Neuron (in vitro differentiated cells): ENCODE measurements around the gene CCDC97.
A peak's percentile ranks its signal among the peaks of the same experiment; 100 is the strongest.
"Not testable (repeated sequence)": the region's sequence is repeated elsewhere in the genome, so short reads cannot be mapped to it uniquely, and the experiment has no call there.

Experiments used
- H2AFZ ChIP-seq: one replicate; pipeline ENCODE4 v1.6.1; 2013; ENCODE audit warnings: low read depth, mild to moderate bottlenecking, inconsistent platforms, low read length, moderate library complexity
- H3K27me3 ChIP-seq: one replicate; pipeline ENCODE4 v1.6.1; 2013; ENCODE audit warnings: low read length; ENCODE audit not compliant: insufficient read depth
- H3K36me3 ChIP-seq: one replicate; pipeline ENCODE4 v1.6.1; 2013; ENCODE audit warnings: low read length; ENCODE audit not compliant: insufficient read depth
- H3K4me1 ChIP-seq: one replicate; pipeline ENCODE4 v1.6.1; 2013; ENCODE audit warnings: low read length; ENCODE audit not compliant: insufficient read depth
- H3K4me3 ChIP-seq: 2 replicates; pipeline ENCODE4 v1.5.1; 2013; ENCODE audit warnings: mild to moderate bottlenecking, low read length, moderate library complexity
- H3K9me3 ChIP-seq: one replicate; pipeline ENCODE4 v1.6.1; 2013; ENCODE audit warnings: low read length

Gene CCDC97

DNA sequence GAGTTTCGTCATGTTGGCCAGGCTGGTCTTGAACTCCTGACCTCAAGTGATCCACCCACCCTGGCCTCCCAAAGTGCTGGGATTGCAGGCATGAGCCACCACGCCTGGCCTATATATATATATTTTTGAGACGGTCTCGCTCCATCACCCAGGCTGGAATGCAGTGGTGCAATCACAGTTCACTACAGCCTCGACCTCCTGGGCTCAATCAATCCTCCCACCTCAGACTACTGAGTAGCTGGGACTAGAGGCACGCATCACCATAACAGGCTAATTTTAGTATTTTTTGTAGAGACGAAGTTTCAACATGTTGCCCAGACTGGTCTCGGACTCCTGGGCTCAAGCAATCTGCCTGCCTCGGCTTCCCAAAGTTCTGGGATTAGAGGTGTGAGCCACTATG, 36.9 kb downstream of the CCDC97 start:
- H3K36me3 ChIP-seq: not testable (repeated sequence)

GRCh38 chr19:41350735-41351338, 40.9 kb downstream of the CCDC97 start:
- peaks cover 4% of the 10 kb centered on the region for H3K36me3 ChIP-seq
- H3K27me3 ChIP-seq: peaks cover 20% of the 10 kb centered on the region
- H3K4me1 ChIP-seq: peaks cover 24% of the 10 kb centered on the region
- H3K9me3 ChIP-seq: no peaks in the 10 kb centered on the region
- peak overlapping the region; percentile 53 for H3K4me3 ChIP-seq
- H2AFZ ChIP-seq: peak overlapping the region; percentile 73

More for the DNA sequence above, 36.9 kb downstream of the CCDC97 start:
- peaks cover 11% of the 10 kb centered on the region for H3K27me3 ChIP-seq
- H3K4me1 ChIP-seq, H2AFZ ChIP-seq, H3K4me3 ChIP-seq, H3K9me3 ChIP-seq: not testable (repeated sequence)

DNA sequence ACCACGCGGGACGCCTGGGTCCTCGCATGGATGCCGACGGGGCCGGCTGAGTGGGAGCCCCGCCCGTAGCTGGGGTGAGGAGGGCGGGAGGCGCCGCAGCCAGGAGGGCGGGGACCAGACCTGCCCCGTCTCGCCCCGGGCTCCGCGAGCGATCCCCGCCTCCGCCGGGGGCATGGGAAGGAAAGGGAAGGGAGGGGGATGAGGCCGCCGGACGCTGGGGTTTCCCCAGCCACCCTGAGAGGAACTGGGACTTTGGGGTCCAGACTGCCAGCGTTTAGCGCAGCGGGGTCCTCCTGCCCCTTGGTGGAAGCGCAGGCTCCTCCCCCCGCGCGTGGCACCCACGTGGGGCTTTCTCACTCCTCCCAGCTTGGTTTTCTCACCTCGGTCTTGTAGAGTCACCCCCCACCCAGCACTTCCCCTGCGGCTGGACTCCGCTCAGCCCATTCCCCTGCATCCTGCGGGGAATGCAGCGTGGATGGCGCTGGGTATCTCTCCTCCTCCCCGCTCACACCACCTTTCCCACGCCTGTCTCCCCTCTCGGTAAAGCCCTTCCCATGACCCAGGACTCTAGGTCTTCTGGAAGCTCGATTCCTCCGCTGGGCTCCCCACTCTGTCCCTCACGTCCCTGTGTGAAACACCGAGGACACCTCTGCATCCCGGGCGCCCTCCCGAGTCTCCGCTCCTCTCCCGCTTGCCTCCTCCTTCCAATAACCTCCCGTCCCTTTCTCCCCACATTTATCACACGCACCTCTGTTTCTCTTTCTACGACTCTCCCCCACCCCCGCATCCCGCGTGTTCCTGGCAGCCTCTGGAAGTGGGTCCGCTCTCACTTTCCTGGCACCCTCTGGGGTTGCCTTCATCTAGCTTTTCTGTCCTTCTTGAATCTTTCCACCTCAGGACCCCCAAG, 41.6 kb downstream of the CCDC97 start:
- peaks cover 24% of the 10 kb centered on the region for H3K4me1 ChIP-seq
- no peaks in the 10 kb centered on the region for H3K9me3 ChIP-seq
- peaks cover 4% of the 10 kb centered on the region for H3K36me3 ChIP-seq
- peak overlapping the region; percentile 53 for H3K4me3 ChIP-seq
- peak overlapping the region; percentile 73 for H2AFZ ChIP-seq
- H3K27me3 ChIP-seq: peaks cover 20% of the 10 kb centered on the region

GRCh38 chr19:41352279-41352608, 42.3 kb downstream of the CCDC97 start:
- H3K36me3 ChIP-seq: peaks cover 4% of the 10 kb centered on the region
- H3K27me3 ChIP-seq: peaks cover 20% of the 10 kb centered on the region
- no peak overlapping the region for H2AFZ ChIP-seq
- H3K9me3 ChIP-seq: no peaks in the 10 kb centered on the region
- H3K4me3 ChIP-seq: peak overlapping the region; percentile 53
- H3K4me1 ChIP-seq: peaks cover 24% of the 10 kb centered on the region

GRCh38 chr19:41352609-41353465, 42.9 kb downstream of the CCDC97 start:
- H3K27me3 ChIP-seq: peaks cover 20% of the 10 kb centered on the region
- peaks cover 4% of the 10 kb centered on the region for H3K36me3 ChIP-seq
- H3K9me3 ChIP-seq: no peaks in the 10 kb centered on the region
- peaks cover 24% of the 10 kb centered on the region for H3K4me1 ChIP-seq
- H3K4me3 ChIP-seq: peak overlapping the region; percentile 53
- H2AFZ ChIP-seq: peak overlapping the region; percentile 56

DNA sequence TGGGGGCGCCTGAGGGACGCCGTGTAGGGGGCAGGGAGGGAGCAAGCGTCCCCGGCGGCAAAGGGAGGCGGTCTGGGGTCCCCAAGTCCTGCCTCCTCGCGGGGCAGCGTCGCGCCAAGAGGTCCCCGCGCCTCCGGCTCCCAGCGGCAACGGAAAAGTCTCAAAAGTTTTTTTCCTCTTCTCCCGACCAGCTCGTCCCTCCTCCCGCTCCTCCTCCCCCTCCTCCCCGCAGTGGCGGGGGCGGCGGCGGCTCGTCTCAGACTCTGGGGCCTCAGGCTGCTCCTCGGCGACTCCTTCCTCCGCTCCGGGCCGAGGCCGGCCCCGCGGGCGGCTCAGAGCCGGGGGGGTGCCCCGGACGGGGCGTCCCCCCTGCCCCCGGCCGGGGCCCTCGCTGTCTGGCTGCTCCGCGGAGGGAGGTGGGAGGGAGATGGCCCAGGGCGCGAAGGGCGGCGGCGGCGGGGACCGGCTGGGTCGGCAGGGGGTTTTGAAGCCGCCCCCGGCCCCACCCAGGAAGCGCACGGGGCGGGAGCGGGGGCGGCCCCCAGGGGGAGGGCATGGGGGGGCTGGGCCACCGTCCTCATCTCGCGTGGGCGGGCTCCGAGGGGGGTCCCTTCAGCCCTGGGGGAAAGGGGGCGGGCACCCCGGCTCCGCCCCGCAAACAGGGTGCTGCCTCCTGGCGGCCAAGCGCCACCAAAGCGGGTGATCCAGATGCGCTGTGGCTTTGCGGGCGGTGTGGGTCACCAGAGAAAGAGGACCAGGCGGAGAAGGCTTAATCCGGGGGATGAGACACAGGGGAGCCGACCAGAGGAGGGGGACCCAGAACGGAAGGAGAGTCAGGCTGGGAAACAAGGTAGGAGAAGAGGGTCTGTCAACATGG, 43.7 kb downstream of the CCDC97 start, which contains the start of gene TGFB1:
Gene TGFB1, minus strand, starts transcription at position 457 of the 877 bp plus-strand sequence. CDS start 878 bp downstream, outside the sequence.
- peaks cover 20% of the 10 kb centered on the region for H3K27me3 ChIP-seq
- peaks cover 24% of the 10 kb centered on the region for H3K4me1 ChIP-seq
- peaks cover 4% of the 10 kb centered on the region for H3K36me3 ChIP-seq
- no peaks in the 10 kb centered on the region for H3K9me3 ChIP-seq
- peak within 1 kb of the TSS; percentile 53 for H3K4me3 ChIP-seq
- H2AFZ ChIP-seq: peak within 1 kb of the TSS; percentile 56

- peak overlapping the region; percentile 53 for H3K4me3 ChIP-seq
Observed at GRCh38 chr19:41354343-41354953, 44.5 kb downstream of the CCDC97 start.

GRCh38 chr19:41355035-41355434, 45.1 kb downstream of the CCDC97 start:
- H3K4me1 ChIP-seq: peaks cover 24% of the 10 kb centered on the region
- H3K9me3 ChIP-seq: no peaks in the 10 kb centered on the region
- peaks cover 4% of the 10 kb centered on the region for H3K36me3 ChIP-seq
- H3K4me3 ChIP-seq: no peak overlapping the region
- H2AFZ ChIP-seq: no peak overlapping the region
- H3K27me3 ChIP-seq: peaks cover 20% of the 10 kb centered on the region

More at GRCh38 chr19:41354343-41354953, 44.5 kb downstream of the CCDC97 start:
- Histone ChIP-seq H3K27me3 (peaks cover 20% of the 10 kb centered on the region), H3K9me3 (no peaks in the 10 kb centered on the region), H3K4me1 (peaks cover 24% of the 10 kb centered on the region), H3K36me3 (peaks cover 4% of the 10 kb centered on the region), H2AFZ (no peak overlapping the region)

DNA sequence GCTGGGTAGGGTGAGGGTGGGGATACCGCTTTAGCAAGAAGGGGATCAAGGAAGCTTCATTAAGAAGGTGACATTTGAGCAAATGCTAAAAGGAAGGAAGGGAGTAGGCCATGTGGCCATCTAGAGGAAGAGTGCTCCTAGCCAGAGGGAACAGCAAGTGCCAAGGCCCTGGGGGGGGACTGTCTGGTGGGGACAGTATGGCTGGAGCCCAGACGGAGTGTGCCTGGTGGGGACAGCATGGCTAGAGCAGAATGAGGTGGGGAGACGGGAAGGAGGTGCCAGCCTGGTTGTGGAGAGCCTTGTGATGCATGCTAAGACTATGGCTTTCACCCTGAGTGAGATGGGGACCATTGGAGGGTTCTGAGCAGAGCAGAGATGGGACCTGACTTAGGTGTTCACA, 45.8 kb downstream of the CCDC97 start:
- Histone ChIP-seq H3K4me1 (peaks cover 24% of the 10 kb centered on the region), H3K27me3 (peaks cover 20% of the 10 kb centered on the region), H3K36me3 (peaks cover 5% of the 10 kb centered on the region), H3K4me3 (no peak overlapping the region), H3K9me3 (no peaks in the 10 kb centered on the region), H2AFZ (no peak overlapping the region)

DNA sequence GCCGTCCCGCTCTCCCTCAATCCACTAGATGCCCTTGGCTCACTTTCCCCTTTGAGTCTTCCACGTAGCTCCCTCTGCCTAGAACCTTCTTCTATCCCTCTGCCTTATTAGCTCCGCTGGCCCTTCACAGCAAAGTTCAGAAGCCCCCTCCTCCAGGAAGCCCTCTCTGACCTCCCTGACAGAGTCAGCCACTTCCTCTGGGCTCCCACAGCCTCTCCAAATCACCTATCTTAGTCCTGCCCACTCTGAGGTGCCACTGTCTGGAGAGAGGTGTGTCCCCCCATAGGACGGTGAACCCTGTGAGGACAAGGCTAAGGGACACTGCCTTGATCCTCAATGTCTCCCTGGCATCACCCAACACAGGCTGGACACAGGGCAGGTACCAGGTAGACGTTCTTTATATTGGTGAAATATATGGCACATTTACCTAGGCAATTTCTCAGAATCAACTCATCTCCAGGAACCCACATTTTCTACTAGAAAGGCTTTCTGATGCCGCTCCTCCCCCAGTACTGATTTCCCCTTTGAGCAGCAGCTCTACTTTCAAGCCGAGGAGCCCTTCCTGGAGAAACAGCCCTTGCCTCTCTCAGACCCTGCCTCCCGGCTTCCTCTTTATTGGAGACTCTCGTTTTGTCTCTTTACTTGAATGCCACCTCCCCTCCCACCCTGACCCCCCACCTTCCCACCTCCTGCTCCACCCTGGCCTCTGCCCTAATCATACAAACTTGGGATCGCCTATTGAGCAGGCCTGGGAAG, 47.2 kb downstream of the CCDC97 start:
- H3K4me3 ChIP-seq: no peak overlapping the region
- no peak overlapping the region for H2AFZ ChIP-seq
- H3K36me3 ChIP-seq: peaks cover 9% of the 10 kb centered on the region
- peaks cover 12% of the 10 kb centered on the region for H3K4me1 ChIP-seq
- H3K9me3 ChIP-seq: no peaks in the 10 kb centered on the region
- peaks cover 7% of the 10 kb centered on the region for H3K27me3 ChIP-seq

GRCh38 chr19:41357746-41358145, 47.8 kb downstream of the CCDC97 start:
- Histone ChIP-seq H2AFZ (no peak overlapping the region), H3K4me1 (peaks cover 9% of the 10 kb centered on the region), H3K9me3 (no peaks in the 10 kb centered on the region), H3K27me3 (peaks cover 4% of the 10 kb centered on the region), H3K4me3 (no peak overlapping the region), H3K36me3 (peaks cover 9% of the 10 kb centered on the region)
